K562 (cell line): ENCODE results near the gene HAGHL. TPM values are rescaled to one million over a fixed set of nuclear protein-coding genes. Genes with fewer than 3 reads are reported as not detected.

Experiments
- ATAC-seq: fragments of 200-7000 bp; cut with Tn5 transposase; 3 replicates; pipeline ENCODE4 v1.9.1; 2020; ENCODE audit warnings: moderate library complexity
- BruUV-seq: library from RNA; stranded (reverse); fragments of 400-500 nt; replicated peaks from 2 replicates; lab custom pipeline; 2021; lab: Mats Ljungman, UMichigan
- CTCF ChIA-PET: fragments of 300-600 bp; formaldehyde crosslinking; extraction: SDS; loops from one replicate; lab custom pipeline; 2021; ENCODE audit warnings: low intra/inter-chr PET ratio; lab: Yijun Ruan, JAX
- POLR2A ChIA-PET: fragments of 300-600, 350-650 bp; sonication (Branson Sonifier 250); formaldehyde crosslinking; extraction: SDS; loops from one replicate; lab custom pipeline; 2021; ENCODE audit warnings: antibody characterized with exemption, inconsistent platforms; lab: Yijun Ruan, JAX
- DNase-seq, 4 experiments: peaks; one replicate each; pipeline versions ENCODE4 v3.0.0 to v3.0.0-alpha.2; 2011 to 2018; ENCODE audit warnings: low spot score in 3 of 4, mixed read lengths in 3 of 4; ENCODE audit errors: extremely low read depth in 1 of 4
- FAIRE-seq: peaks from 2 replicates; lab custom pipeline; 2011; peaks lifted over from hg19 to GRCh38; lab: Jason Lieb, UNC
- H2AFZ ChIP-seq: 2 replicates; pipeline ENCODE4 v1.6.0; 2011; ENCODE audit warnings: low read depth, low read length, control low read depth, inconsistent platforms
- H3K27ac ChIP-seq: fragments of 200-600 bp; 3 replicates; pipeline ENCODE4 v1.8.0; 2011; ENCODE audit warnings: low read depth, mild to moderate bottlenecking, control low read depth, inconsistent platforms, low read length, moderate library complexity, mixed read lengths; ENCODE audit errors: extremely low read depth
- H3K27me3 ChIP-seq, 2 experiments: fragments of 300-600 bp in 1 of 2; 2 replicates in 1 of 2; 3 replicates in 1 of 2; pipeline versions ENCODE4 v1.6.0 to v1.8.0; 2011; ENCODE audit warnings: inconsistent platforms in 2 of 2, low read length in 2 of 2, mild to moderate bottlenecking in 1 of 2, mixed read lengths in 1 of 2, moderate library complexity in 1 of 2; ENCODE audit not compliant: control insufficient read depth in 2 of 2, insufficient read depth in 2 of 2
- H3K36me3 ChIP-seq: fragments of 300-600 bp; 3 replicates; pipeline ENCODE4 v1.8.0; 2011; ENCODE audit warnings: mild to moderate bottlenecking, low read length, inconsistent platforms; ENCODE audit not compliant: control insufficient read depth, insufficient read depth
- H3K4me1 ChIP-seq, 2 experiments: fragments of 200-600 bp in 1 of 2; replicated peaks in 1 of 2; 2 replicates in 1 of 2; 3 replicates in 1 of 2; pipeline versions ENCODE4 v1.5.1 to v1.8.0; 2011; ENCODE audit warnings: inconsistent platforms in 2 of 2, low read length in 2 of 2, mild to moderate bottlenecking in 1 of 2, mixed read lengths in 1 of 2, moderate library complexity in 1 of 2; ENCODE audit not compliant: control insufficient read depth in 2 of 2, insufficient read depth in 2 of 2
- H3K4me2 ChIP-seq: 2 replicates; pipeline ENCODE4 v1.6.1; 2011; ENCODE audit warnings: low read length, control low read depth, inconsistent platforms, mixed read lengths; ENCODE audit not compliant: insufficient read depth
- H3K4me3 ChIP-seq: fragments of 200-600 bp; sonication (generic), shearing (Covaris generic); 2 replicates; pipeline ENCODE4 v1.5.1; 2016; ENCODE audit warnings: control low read depth, inconsistent platforms
- H3K79me2 ChIP-seq: fragments of 200-600 bp; 3 replicates; pipeline ENCODE4 v1.8.0; 2011; ENCODE audit warnings: low read length, inconsistent platforms; ENCODE audit not compliant: control insufficient read depth, insufficient read depth
- H3K9ac ChIP-seq, 2 experiments: 2 replicates each; pipeline versions ENCODE4 v1.6.0 to v1.6.1; 2011; ENCODE audit warnings: low read depth in 2 of 2, low read length in 2 of 2, control low read depth in 1 of 2, inconsistent platforms in 1 of 2, mild to moderate bottlenecking in 1 of 2, mixed read lengths in 1 of 2; ENCODE audit not compliant: insufficient read depth in 1 of 2
- H3K9me1 ChIP-seq: one replicate; pipeline ENCODE4 v1.6.0; 2011; ENCODE audit warnings: inconsistent platforms, mild to moderate bottlenecking, low read length, moderate library complexity; ENCODE audit not compliant: control insufficient read depth, insufficient read depth
- H3K9me3 ChIP-seq: replicated peaks from 2 replicates; pipeline ENCODE4 v1.5.1; 2011; ENCODE audit warnings: low read depth, low read length, inconsistent platforms; ENCODE audit not compliant: control insufficient read depth, insufficient read depth
- H4K20me1 ChIP-seq: replicated peaks from 2 replicates; pipeline ENCODE4 v1.6.1; 2011; ENCODE audit warnings: low read length, inconsistent platforms, mixed read lengths; ENCODE audit not compliant: control insufficient read depth, insufficient read depth
- BRD4 ChIP-seq: fragments of 200-600 bp; sonication (generic); IDR thresholded peaks from 2 replicates; pipeline ENCODE4 v1.6.1; 2017; ENCODE audit warnings: inconsistent platforms
- CBX5 ChIP-seq: IDR thresholded peaks from 2 replicates; pipeline ENCODE4 v1.6.1; 2014; ENCODE audit warnings: low read depth, borderline replicate concordance
- CEBPG ChIP-seq, 3 experiments: fragments of 200-800 bp in 1 of 3; sonication (Bioruptor generic) in 1 of 3; sonication (generic) in 1 of 3; formaldehyde crosslinking in 1 of 3; IDR thresholded peaks in 2 of 3; conservative IDR thresholded peaks in 1 of 3; 2 replicates each; pipeline versions ENCODE4 v1.6.1 to v1.8.0; 2016 to 2022; ENCODE audit warnings: missing compliant biosample characterization in 2 of 3, missing genetic modification characterization in 2 of 3, mild to moderate bottlenecking in 1 of 3, missing genetic modification reagents in 1 of 3
- FOS ChIP-seq: IDR thresholded peaks from 3 replicates; pipeline ENCODE4 v1.6.1; 2011; ENCODE audit not compliant: insufficient read length; ENCODE audit errors: extremely low read depth
- HDAC2 ChIP-seq: fragments of 450-650 bp; IDR thresholded peaks from 2 replicates; pipeline ENCODE4 v1.6.1; 2016; ENCODE audit warnings: mild to moderate bottlenecking
- OTX1 ChIP-seq: fragments of 450-650 bp; formaldehyde crosslinking; IDR thresholded peaks from 2 replicates; pipeline ENCODE4 v1.4.0; 2022; ENCODE audit warnings: mild to moderate bottlenecking
- PHF8 ChIP-seq: fragments of 200-600 bp; sonication (generic); IDR thresholded peaks from 2 replicates; pipeline ENCODE4 v1.6.1; 2012; ENCODE audit warnings: mixed run types, mild to moderate bottlenecking, inconsistent platforms, low read length, moderate library complexity, borderline replicate concordance
- PREB ChIP-seq: sonication (generic); formaldehyde crosslinking; IDR thresholded peaks from 2 replicates; pipeline ENCODE4 v1.8.1; 2023; ENCODE audit warnings: mild to moderate bottlenecking, missing genetic modification reagents
- SAFB ChIP-seq: fragments of 200-400 bp; formaldehyde crosslinking; IDR thresholded peaks from 2 replicates; pipeline ENCODE4 v1.6.1; 2017; ENCODE audit warnings: low read depth, low read length, borderline replicate concordance
- SP2 ChIP-seq: IDR thresholded peaks from 2 replicates; pipeline ENCODE4 v1.6.1; 2011; ENCODE audit warnings: mild to moderate bottlenecking, low read depth, low read length, moderate library complexity; ENCODE audit not compliant: poor library complexity, severe bottlenecking; ENCODE audit errors: extremely low read depth
- TEAD1 ChIP-seq, 2 experiments: fragments of 450-650 bp in 1 of 2; sonication (generic) in 1 of 2; formaldehyde crosslinking; IDR thresholded peaks; 2 replicates each; pipeline versions ENCODE4 v1.4.0 to v1.8.0; 2020 to 2022; ENCODE audit warnings: mild to moderate bottlenecking in 2 of 2, missing genetic modification reagents in 1 of 2
- WGBS: fragments of 100-300 bp; shearing (Covaris generic); methylation state at CpG from one replicate; pipeline ENCODE4 v1.1.6; 2016; ENCODE audit warnings: low coverage, mixed read lengths; ENCODE audit not compliant: insufficient coverage; ENCODE audit errors: missing lambda C conversion rate; 5-methylcytosine and 5-hydroxymethylcytosine counted together
- in situ Hi-C: fragments of 300-500 bp; cut with MboI; formaldehyde crosslinking; loops from 4 replicates; pipeline ENCODE4 v1.15.0; 2018; ENCODE audit warnings: inconsistent platforms, mixed read lengths
- intact Hi-C: fragments of 100-400 bp; cut with micrococcal nuclease; formaldehyde crosslinking; loops from 2 replicates; pipeline ENCODE4 v1.14.2; 2022
- polyA plus RNA-seq, 8 experiments: library from polyadenylated mRNA; depleted of rRNA in 4 of 8; stranded (reverse) in 5 of 8; unstranded in 3 of 8; fragments of >200 nt; fragmentation: Nextera tagmentation in 2 of 8; fragmentation: Illumina TruSeq in 1 of 8; extraction: Ambion mirVana in 2 of 8; extraction: Trizol in 1 of 8; gene quantifications; 2 replicates each; pipeline versions ENCODE4 v1.2.1 to v1.2.3, GENCODE V29; 2011 to 2014; ENCODE audit warnings: inconsistent platforms in 1 of 8, missing spikeins in 1 of 8
- total RNA-seq, 7 experiments: library from RNA; depleted of rRNA in 6 of 7; stranded (reverse); fragments of >200 nt in 6 of 7; fragmentation: Illumina TruSeq in 2 of 7; extraction: Trizol in 2 of 7; gene quantifications; 2 replicates each; pipeline versions ENCODE4 v1.2.1 to v1.2.3, GENCODE V29; 2011 to 2021; ENCODE audit warnings: low replicate concordance in 1 of 7
- TF ChIP-seq, protein P1 (sequence below): sonication (generic); formaldehyde crosslinking; IDR thresholded peaks from 2 replicates; pipeline ENCODE4 v1.8.1; 2023; ENCODE audit warnings: mild to moderate bottlenecking, missing genetic modification reagents
- TF ChIP-seq, protein P2 (sequence below), 3 experiments: fragments of 200-800 bp in 1 of 3; fragments of 250-450 bp in 1 of 3; fragments of 450-650 bp in 1 of 3; sonication (Bioruptor Pico) in 1 of 3; sonication (Bioruptor generic) in 1 of 3; formaldehyde crosslinking in 1 of 3; IDR thresholded peaks; 2 replicates each; pipeline versions ENCODE4 v1.6.1 to v1.8.0; 2016 to 2022; ENCODE audit warnings: mild to moderate bottlenecking in 2 of 3, missing genetic modification characterization in 2 of 3, missing compliant biosample characterization in 1 of 3, moderate library complexity in 1 of 3

HAGHL gene
- total and polyA plus RNA-seq, 9 of the 15 experiments (the other 6 are each of a cell fraction or from before 2014, with no cell fraction given), result 0.31 to 83.4 (median 20.7) TPM

- no peak overlapping the region for H3K4me2 ChIP-seq
- in situ Hi-C loops, result loop anchor here (10.0 kb wide), 1 partner anchor 338 kb away; no protein-coding TSS in a partner anchor
- no peak overlapping the region for H3K27ac ChIP-seq
- TF ChIP-seq BRD4 (no peak), TEAD1 (CRISPR knock-in tag; IDR thresholded peaks at IDR 0.05) (no peak), SP2 (no peak), PREB (CRISPR knock-in tag) (no peak), CEBPG (CRISPR knock-in tag; IDR thresholded peaks at IDR 0.05) (no peak), CEBPG (tag; conservative IDR thresholded peaks at IDR 0.05 in 1 of 2, IDR thresholded peaks at IDR 0.05 in 1 of 2) (no peak), HDAC2 (no peak), FOS (no peak), PHF8 (no peak), CBX5 (no peak), OTX1 (CRISPR knock-in tag) (no peak), SAFB (no peak)
- TF ChIP-seq, protein P1, sequence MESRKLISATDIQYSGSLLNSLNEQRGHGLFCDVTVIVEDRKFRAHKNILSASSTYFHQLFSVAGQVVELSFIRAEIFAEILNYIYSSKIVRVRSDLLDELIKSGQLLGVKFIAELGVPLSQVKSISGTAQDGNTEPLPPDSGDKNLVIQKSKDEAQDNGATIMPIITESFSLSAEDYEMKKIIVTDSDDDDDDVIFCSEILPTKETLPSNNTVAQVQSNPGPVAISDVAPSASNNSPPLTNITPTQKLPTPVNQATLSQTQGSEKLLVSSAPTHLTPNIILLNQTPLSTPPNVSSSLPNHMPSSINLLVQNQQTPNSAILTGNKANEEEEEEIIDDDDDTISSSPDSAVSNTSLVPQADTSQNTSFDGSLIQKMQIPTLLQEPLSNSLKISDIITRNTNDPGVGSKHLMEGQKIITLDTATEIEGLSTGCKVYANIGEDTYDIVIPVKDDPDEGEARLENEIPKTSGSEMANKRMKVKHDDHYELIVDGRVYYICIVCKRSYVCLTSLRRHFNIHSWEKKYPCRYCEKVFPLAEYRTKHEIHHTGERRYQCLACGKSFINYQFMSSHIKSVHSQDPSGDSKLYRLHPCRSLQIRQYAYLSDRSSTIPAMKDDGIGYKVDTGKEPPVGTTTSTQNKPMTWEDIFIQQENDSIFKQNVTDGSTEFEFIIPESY (CRISPR knock-in tag), result peak; percentile 95
- TF ChIP-seq, protein P2, sequence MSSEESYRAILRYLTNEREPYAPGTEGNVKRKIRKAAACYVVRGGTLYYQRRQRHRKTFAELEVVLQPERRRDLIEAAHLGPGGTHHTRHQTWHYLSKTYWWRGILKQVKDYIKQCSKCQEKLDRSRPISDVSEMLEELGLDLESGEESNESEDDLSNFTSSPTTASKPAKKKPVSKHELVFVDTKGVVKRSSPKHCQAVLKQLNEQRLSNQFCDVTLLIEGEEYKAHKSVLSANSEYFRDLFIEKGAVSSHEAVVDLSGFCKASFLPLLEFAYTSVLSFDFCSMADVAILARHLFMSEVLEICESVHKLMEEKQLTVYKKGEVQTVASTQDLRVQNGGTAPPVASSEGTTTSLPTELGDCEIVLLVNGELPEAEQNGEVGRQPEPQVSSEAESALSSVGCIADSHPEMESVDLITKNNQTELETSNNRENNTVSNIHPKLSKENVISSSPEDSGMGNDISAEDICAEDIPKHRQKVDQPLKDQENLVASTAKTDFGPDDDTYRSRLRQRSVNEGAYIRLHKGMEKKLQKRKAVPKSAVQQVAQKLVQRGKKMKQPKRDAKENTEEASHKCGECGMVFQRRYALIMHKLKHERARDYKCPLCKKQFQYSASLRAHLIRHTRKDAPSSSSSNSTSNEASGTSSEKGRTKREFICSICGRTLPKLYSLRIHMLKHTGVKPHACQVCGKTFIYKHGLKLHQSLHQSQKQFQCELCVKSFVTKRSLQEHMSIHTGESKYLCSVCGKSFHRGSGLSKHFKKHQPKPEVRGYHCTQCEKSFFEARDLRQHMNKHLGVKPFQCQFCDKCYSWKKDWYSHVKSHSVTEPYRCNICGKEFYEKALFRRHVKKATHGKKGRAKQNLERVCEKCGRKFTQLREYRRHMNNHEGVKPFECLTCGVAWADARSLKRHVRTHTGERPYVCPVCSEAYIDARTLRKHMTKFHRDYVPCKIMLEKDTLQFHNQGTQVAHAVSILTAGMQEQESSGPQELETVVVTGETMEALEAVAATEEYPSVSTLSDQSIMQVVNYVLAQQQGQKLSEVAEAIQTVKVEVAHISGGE (CRISPR knock-in tag; IDR thresholded peaks at IDR 0.05), result no peak
Observed at GRCh38 chr16:716768-717325, 10.1 kb upstream of the HAGHL start.

More at GRCh38 chr16:716768-717325, 10.1 kb upstream of the HAGHL start:
- WGBS, result 94% methylated on average over 25 of the region's 29 CpGs
- peaks cover 3% of the 10 kb centered on the region for H3K9me1 ChIP-seq
- DNase-seq (no peak), ATAC-seq (no peak), FAIRE-seq (no peak)
- H3K4me1 ChIP-seq, result peaks cover 12 to 86% of the 10 kb centered on the region in 2 experiments; a peak in 4 of 5 replicates
- no peak overlapping the region for H2AFZ ChIP-seq
- peaks cover 19% of the 10 kb centered on the region; the same call in 2 of the 3 replicates for H3K36me3 ChIP-seq
- peak overlapping the region in 1 of 2 experiments; percentile 92; a peak in 2 of 4 replicates for H3K9ac ChIP-seq
- BruUV-seq, result no TSS peak
- ChIA-PET CTCF (no interaction called here), POLR2A (interaction anchor here (0.9 to 1.5 kb wide), 2 partner anchors 10 to 26 kb away, joined by 4 read pairs; partner anchors contain the start of gene WDR24)
- H3K4me3 ChIP-seq, result no peak overlapping the region
- H3K9me3 ChIP-seq, result no peaks in the 10 kb centered on the region
- intact Hi-C loops, result no loop called here
- H4K20me1 ChIP-seq, result no peaks in the 10 kb centered on the region; the same call in 1 of the 2 replicates
- no peaks in the 10 kb centered on the region for H3K27me3 ChIP-seq
- peaks cover 38% of the 10 kb centered on the region for H3K79me2 ChIP-seq
